ENCODE data around the gene PES1.
"Not testable (repeated sequence)": the region's sequence is repeated elsewhere in the genome, so short reads cannot be mapped to it uniquely, and the experiment has no call there.

Gene PES1

GRCh38 chr22:30567277-30567676 lies 24.4 kb downstream of the PES1 start:
- H2AK5ac ChIP-seq (ENCODE audit: low read length); H3K27me3 ChIP-seq (ENCODE audit: insufficient read depth, low read length); H3K9ac ChIP-seq (ENCODE audit: low read length); H3K14ac ChIP-seq (ENCODE audit: low read length); H3K79me1 ChIP-seq (ENCODE audit: low read length); H3K4me1 ChIP-seq (ENCODE audit: control insufficient read depth in 1 of 2, insufficient read depth in 2 of 2, low read length in 2 of 2); H2BK5ac ChIP-seq (ENCODE audit: low read depth, low read length, poor library complexity); DNase-seq; H3K23ac ChIP-seq (ENCODE audit: low read length); H3K27ac ChIP-seq (ENCODE audit: low read depth, low read length); H4K8ac ChIP-seq (ENCODE audit: low read depth, low read length); H3K36me3 ChIP-seq (ENCODE audit: control insufficient read depth in 1 of 2, insufficient read depth in 2 of 2, low read length in 2 of 2); H3K4ac ChIP-seq (ENCODE audit: low read depth, low read length); H3K4me2 ChIP-seq (ENCODE audit: low read length); H3K18ac ChIP-seq (ENCODE audit: low read length); H4K91ac ChIP-seq (ENCODE audit: low read depth, low read length); H3K79me2 ChIP-seq (ENCODE audit: control insufficient read depth, insufficient read depth, low read length, poor library complexity); H3K9me3 ChIP-seq (ENCODE audit: insufficient read depth, low read depth, low read length); H4K12ac ChIP-seq (ENCODE audit: low read depth, low read length); H2AFZ ChIP-seq (ENCODE audit: insufficient read depth, low read length, poor library complexity); H2BK120ac ChIP-seq (ENCODE audit: insufficient read depth, low read length, poor library complexity); H3K4me3 ChIP-seq (ENCODE audit: low read depth, low read length); H2BK12ac ChIP-seq (ENCODE audit: low read length): not testable (repeated sequence)
- no CpG with 5 or more reads among the region's 6 CpGs for WGBS (ENCODE audit: extremely low coverage, insufficient coverage, insufficient read length)

- Histone ChIP-seq H4K12ac (ENCODE audit: low read depth, low read length) (no peak overlapping the region), H3K4me2 (ENCODE audit: low read length) (no peak overlapping the region), H2BK12ac (ENCODE audit: low read length) (no peak overlapping the region), H4K91ac (ENCODE audit: low read depth, low read length) (no peak overlapping the region), H3K27ac (ENCODE audit: low read depth, low read length) (no peak overlapping the region), H3K4me3 (ENCODE audit: low read depth, low read length) (no peak overlapping the region), H3K27me3 (ENCODE audit: insufficient read depth, low read length) (no peaks in the 10 kb centered on the region), H3K18ac (ENCODE audit: low read length) (no peak overlapping the region), H2AFZ (ENCODE audit: insufficient read depth, low read length, poor library complexity) (no peak overlapping the region), H3K14ac (ENCODE audit: low read length) (no peak overlapping the region), H3K9ac (ENCODE audit: low read length) (no peak overlapping the region), H3K36me3 (ENCODE audit: control insufficient read depth in 1 of 2, insufficient read depth in 2 of 2, low read length in 2 of 2) (no peaks in the 10 kb centered on the region), H4K8ac (ENCODE audit: low read depth, low read length) (no peak overlapping the region), H3K79me1 (ENCODE audit: low read length) (no peaks in the 10 kb centered on the region), H2AK5ac (ENCODE audit: low read length) (no peak overlapping the region), H2BK120ac (ENCODE audit: insufficient read depth, low read length, poor library complexity) (no peak overlapping the region), H3K4me1 (ENCODE audit: control insufficient read depth in 1 of 2, insufficient read depth in 2 of 2, low read length in 2 of 2) (peaks cover 0 to 10% of the 10 kb centered on the region in 2 experiments), H3K9me3 (ENCODE audit: insufficient read depth, low read depth, low read length) (no peaks in the 10 kb centered on the region), H2BK5ac (ENCODE audit: low read depth, low read length, poor library complexity) (no peak overlapping the region), H3K4ac (ENCODE audit: low read depth, low read length) (no peak overlapping the region), H3K23ac (ENCODE audit: low read length) (no peak overlapping the region), H3K79me2 (ENCODE audit: control insufficient read depth, insufficient read depth, low read length, poor library complexity) (no peaks in the 10 kb centered on the region)
- DNase-seq = no peak
- WGBS (ENCODE audit: extremely low coverage, insufficient coverage, insufficient read length) = no CpG with 5 or more reads among the region's 7 CpGs
Measured at GRCh38 chr22:30566125-30566524, 25.6 kb downstream of the PES1 start.

- no peak overlapping the region for H3K4ac ChIP-seq (ENCODE audit: low read depth, low read length)
- H2AK5ac ChIP-seq (ENCODE audit: low read length) = no peak overlapping the region
- no peak overlapping the region for H3K23ac ChIP-seq (ENCODE audit: low read length)
- H3K4me1 ChIP-seq (ENCODE audit: control insufficient read depth in 1 of 2, insufficient read depth in 2 of 2, low read length in 2 of 2) = peaks cover 0 to 10% of the 10 kb centered on the region in 2 experiments
- no peak overlapping the region for H2AFZ ChIP-seq (ENCODE audit: insufficient read depth, low read length, poor library complexity)
- H3K4me3 ChIP-seq (ENCODE audit: low read depth, low read length) = no peak overlapping the region
- no peaks in the 10 kb centered on the region for H3K79me1 ChIP-seq (ENCODE audit: low read length)
- no peak overlapping the region for H3K14ac ChIP-seq (ENCODE audit: low read length)
- H3K4me2 ChIP-seq (ENCODE audit: low read length) = no peak overlapping the region
- no peak overlapping the region for H4K91ac ChIP-seq (ENCODE audit: low read depth, low read length)
- no peak for DNase-seq
- H3K9ac ChIP-seq (ENCODE audit: low read length) = no peak overlapping the region
- no peaks in the 10 kb centered on the region for H3K27me3 ChIP-seq (ENCODE audit: insufficient read depth, low read length)
- no peak overlapping the region for H4K8ac ChIP-seq (ENCODE audit: low read depth, low read length)
- no peaks in the 10 kb centered on the region for H3K36me3 ChIP-seq (ENCODE audit: control insufficient read depth in 1 of 2, insufficient read depth in 2 of 2, low read length in 2 of 2)
- no peaks in the 10 kb centered on the region for H3K79me2 ChIP-seq (ENCODE audit: control insufficient read depth, insufficient read depth, low read length, poor library complexity)
- no peak overlapping the region for H4K12ac ChIP-seq (ENCODE audit: low read depth, low read length)
- H2BK12ac ChIP-seq (ENCODE audit: low read length) = no peak overlapping the region
- no peak overlapping the region for H2BK5ac ChIP-seq (ENCODE audit: low read depth, low read length, poor library complexity)
- WGBS (ENCODE audit: extremely low coverage, insufficient coverage, insufficient read length) = no CpG with 5 or more reads among the region's 4 CpGs
- H3K9me3 ChIP-seq (ENCODE audit: insufficient read depth, low read depth, low read length) = no peaks in the 10 kb centered on the region
- H2BK120ac ChIP-seq (ENCODE audit: insufficient read depth, low read length, poor library complexity) = no peak overlapping the region
- H3K18ac ChIP-seq (ENCODE audit: low read length) = no peak overlapping the region
- H3K27ac ChIP-seq (ENCODE audit: low read depth, low read length) = no peak overlapping the region
Measured at GRCh38 chr22:30565341-30565740, 26.4 kb downstream of the PES1 start.

- Histone ChIP-seq H2AK5ac (ENCODE audit: low read length) (no peak overlapping the region), H3K79me2 (ENCODE audit: control insufficient read depth, insufficient read depth, low read length, poor library complexity) (no peaks in the 10 kb centered on the region), H3K4ac (ENCODE audit: low read depth, low read length) (no peak overlapping the region), H3K9ac (ENCODE audit: low read length) (no peak overlapping the region), H3K27me3 (ENCODE audit: insufficient read depth, low read length) (no peaks in the 10 kb centered on the region), H3K18ac (ENCODE audit: low read length) (no peak overlapping the region), H2AFZ (ENCODE audit: insufficient read depth, low read length, poor library complexity) (no peak overlapping the region), H4K91ac (ENCODE audit: low read depth, low read length) (no peak overlapping the region), H2BK5ac (ENCODE audit: low read depth, low read length, poor library complexity) (no peak overlapping the region), H3K4me1 (ENCODE audit: control insufficient read depth in 1 of 2, insufficient read depth in 2 of 2, low read length in 2 of 2) (peaks cover 0 to 10% of the 10 kb centered on the region in 2 experiments), H3K4me2 (ENCODE audit: low read length) (no peak overlapping the region), H3K27ac (ENCODE audit: low read depth, low read length) (no peak overlapping the region), H2BK12ac (ENCODE audit: low read length) (no peak overlapping the region), H4K12ac (ENCODE audit: low read depth, low read length) (no peak overlapping the region), H3K14ac (ENCODE audit: low read length) (no peak overlapping the region), H3K23ac (ENCODE audit: low read length) (no peak overlapping the region), H3K36me3 (ENCODE audit: control insufficient read depth in 1 of 2, insufficient read depth in 2 of 2, low read length in 2 of 2) (no peaks in the 10 kb centered on the region), H3K4me3 (ENCODE audit: low read depth, low read length) (no peak overlapping the region), H4K8ac (ENCODE audit: low read depth, low read length) (no peak overlapping the region), H3K79me1 (ENCODE audit: low read length) (no peaks in the 10 kb centered on the region), H3K9me3 (ENCODE audit: insufficient read depth, low read depth, low read length) (no peaks in the 10 kb centered on the region), H2BK120ac (ENCODE audit: insufficient read depth, low read length, poor library complexity) (no peak overlapping the region)
- no peak for DNase-seq
- WGBS (ENCODE audit: extremely low coverage, insufficient coverage, insufficient read length) = no CpG with 5 or more reads among the region's 3 CpGs
Measured at GRCh38 chr22:30564761-30565119, 27.0 kb downstream of the PES1 start.

Measured in trophoblast cell (in vitro differentiated cells and primary cell).